ENCODE results near the gene MPP2.
"Not testable (repeated sequence)": the region's sequence is repeated elsewhere in the genome, so short reads cannot be mapped to it uniquely, and the experiment has no call there.

MPP2 gene, protein sequence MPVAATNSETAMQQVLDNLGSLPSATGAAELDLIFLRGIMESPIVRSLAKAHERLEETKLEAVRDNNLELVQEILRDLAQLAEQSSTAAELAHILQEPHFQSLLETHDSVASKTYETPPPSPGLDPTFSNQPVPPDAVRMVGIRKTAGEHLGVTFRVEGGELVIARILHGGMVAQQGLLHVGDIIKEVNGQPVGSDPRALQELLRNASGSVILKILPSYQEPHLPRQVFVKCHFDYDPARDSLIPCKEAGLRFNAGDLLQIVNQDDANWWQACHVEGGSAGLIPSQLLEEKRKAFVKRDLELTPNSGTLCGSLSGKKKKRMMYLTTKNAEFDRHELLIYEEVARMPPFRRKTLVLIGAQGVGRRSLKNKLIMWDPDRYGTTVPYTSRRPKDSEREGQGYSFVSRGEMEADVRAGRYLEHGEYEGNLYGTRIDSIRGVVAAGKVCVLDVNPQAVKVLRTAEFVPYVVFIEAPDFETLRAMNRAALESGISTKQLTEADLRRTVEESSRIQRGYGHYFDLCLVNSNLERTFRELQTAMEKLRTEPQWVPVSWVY

DNA sequence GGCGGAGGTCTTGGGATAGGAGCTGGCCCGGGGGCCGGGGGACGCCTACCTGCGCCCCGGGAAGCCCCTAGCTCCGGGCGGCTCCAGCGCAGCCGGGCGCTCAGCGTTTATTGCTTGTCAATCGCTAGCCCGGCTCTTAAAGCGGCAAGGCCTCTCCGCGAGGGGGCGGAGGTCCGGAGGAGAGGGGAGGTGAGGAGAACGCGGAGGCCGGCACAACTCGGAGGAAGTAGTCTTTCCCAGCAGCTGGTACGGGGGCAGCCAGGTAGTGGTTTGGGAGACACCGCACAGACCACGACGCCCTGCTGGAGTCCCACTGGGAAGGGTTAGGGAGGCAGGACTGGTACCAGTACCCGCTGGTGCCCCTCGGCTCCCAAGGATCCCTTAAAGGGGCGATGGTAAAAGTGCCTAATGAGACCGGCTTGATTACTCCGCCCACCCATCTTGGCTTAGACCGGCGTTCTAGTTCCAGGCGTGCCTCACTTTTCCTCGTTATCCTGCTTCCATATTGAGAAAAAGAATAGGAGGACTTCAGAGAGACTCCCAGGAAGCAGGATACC lies at the start of gene MPP2:
Gene MPP2, minus strand, starts transcription at position 112 of the 557 bp plus-strand sequence. CDS start 3,076 bp downstream, outside the sequence.
- DNase-seq, result peak; percentile 70

DNA sequence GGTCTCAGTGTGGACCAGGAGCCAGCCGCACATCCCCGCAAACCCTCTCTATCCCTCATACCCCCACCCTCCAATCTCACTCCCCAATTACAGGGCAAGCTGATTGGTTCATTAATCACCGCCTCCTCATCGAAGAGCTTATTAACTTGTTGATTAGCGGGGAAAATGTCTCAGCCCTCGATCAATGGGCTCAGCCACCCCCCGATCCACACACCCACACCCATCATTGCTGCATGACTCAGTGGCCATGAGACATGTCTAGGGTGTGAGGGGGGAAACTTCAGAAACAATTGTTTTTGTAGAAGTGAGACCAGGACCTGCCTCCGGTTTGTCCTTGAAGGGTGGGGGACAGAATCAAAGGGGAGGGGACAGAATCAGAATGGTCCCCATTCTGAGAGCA lies 48.9 kb upstream of the MPP2 start:
- DNase-seq, result no peak

DNA sequence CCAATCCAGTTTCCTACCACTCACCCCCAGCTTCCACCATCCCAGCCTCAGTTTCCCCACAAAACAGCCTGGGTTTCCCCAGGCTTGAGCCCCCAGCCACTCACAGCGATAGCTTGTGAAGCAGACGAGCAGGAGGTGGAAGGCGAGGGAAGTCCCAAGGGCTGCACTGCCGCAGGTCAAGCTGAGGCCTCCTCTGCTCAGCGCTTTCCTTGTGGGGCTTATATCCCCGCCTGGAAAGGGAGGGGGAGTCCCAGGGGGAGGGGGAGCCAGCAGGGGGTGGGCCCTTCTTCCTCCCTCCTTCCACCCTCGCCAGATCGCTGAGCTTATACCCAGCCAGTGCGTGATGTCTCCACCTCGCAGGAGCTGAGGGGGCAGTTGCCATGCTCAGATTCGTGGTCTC lies 46.4 kb upstream of the MPP2 start, which contains the start of gene PYY:
Gene PYY, minus strand, starts transcription at position 195 of the 400 bp plus-strand sequence. CDS start 457 bp downstream, outside the sequence.
- no peak for DNase-seq

DNA sequence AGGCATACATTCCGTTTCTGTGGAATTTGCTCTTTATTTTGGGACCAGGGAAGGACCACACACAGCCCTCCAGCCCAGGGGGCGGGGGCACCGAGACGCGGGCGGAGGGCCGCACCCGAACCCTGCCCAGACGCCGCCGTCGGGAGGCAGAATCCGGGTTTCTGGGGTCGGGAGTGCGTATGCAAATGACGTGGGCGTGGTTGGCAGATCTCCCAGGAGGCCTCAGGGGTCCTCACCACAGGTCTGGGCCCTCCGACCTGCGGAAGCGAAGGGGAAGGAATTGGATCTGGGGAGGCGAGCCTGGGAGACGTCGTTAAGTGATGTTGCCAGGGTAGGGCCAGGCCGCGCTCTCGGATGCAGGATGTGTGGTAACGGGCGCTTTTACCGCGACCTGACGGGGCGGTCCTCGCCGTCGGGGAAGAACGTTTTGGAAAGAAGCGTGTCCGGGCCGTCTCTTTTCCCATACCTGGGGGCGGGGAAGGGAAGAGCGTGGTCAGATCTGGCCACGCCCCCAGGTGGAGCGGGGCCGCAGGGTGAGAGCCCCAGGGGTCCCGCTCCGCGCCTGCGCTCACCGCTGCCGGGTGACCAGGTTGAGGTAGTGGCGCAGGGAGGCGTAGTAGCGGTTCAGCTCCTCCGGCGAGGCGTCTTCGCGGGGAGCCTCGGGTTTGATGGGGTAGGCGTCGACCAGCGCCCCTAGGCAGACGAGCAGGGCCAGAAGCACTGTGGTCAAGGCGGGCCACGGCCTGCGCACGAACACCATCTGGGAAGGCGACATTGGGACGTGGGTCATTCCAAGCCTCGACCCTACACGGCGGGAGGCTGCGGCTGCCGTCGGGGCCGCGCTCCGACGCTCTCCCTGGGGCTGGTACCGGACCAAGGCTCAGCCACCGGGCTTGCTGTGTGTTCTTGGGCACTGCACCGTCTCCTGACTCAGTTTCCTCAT lies 45.7 kb upstream of the MPP2 start:
- no peak for DNase-seq

DNA sequence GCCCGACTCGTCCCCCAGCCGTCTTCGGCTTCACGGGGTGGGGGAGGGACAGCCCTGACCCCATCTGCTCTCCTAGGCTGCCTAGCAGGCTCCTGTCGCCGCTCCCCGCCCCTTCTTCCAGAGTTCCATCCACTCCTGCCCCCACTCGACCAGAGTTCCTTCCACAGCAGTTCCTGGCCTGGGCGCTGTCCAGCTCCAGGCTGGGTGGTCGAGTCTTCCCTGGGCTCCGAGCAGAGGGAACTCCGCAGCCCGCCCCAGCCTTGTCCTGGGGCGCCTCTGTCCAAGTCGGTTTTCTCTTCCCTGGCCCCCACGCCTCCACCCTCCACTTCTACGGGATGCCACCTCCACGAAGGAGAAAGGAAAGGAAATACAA lies 45.0 kb upstream of the MPP2 start:
- no peak for DNase-seq

DNA sequence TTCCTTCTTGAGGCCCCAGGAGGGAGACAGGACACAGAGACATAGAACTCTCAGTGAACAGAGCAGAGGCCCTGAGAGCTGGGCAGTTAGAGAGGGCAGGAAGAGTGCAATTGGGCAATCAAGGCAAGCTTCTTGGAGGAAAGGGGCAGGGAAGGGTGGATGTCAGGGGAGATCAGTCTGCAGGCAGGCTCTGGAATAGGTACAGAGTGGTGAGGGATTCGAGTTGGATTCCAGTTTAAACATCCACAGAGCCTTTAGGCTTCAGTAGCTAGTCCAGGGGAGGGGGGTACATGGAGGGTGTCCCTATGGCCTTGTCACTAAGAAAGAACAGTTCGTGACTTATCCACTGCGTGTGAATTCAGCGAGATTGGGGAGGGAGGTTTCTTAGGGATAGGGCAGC lies 44.4 kb upstream of the MPP2 start:
- DNase-seq, result no peak

DNA sequence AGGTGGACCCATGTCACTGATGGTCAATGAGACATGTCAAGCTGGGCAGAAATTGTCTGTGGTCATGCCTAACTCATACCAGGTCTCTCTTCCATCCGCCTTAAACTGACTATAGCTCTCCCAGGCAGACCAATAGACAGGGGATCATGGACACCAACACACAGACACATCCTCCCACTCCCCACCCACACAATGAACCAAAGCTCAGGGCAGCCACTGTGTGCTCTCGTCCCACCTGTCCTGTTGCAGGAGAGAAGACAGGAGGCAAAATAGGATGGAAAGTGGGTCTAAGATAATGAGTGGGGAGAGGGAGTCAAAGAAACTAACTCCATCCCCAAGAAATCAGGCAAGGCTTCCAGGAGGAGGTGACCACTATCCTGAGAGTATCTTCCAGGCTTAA lies 43.2 kb upstream of the MPP2 start:
- no peak for DNase-seq

DNA sequence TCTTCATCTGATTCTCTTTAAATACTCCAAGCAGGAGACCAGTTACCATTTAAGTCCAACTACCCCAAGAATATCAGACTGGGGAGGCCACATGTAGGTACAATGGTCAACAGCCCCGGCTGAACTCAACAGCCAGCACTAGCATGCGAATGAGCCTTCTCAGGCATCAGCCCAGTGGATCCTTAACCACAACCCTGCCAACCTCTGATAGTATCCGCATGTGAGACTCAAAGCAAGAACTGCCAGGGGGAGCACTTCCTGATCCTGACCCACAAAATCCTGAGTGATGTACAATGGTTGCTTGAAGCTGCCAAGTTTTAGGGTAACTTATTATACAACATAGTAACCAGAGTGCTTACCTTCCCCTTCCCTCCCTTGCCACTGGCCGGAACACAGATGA lies 42.4 kb upstream of the MPP2 start:
- no peak for DNase-seq

DNA sequence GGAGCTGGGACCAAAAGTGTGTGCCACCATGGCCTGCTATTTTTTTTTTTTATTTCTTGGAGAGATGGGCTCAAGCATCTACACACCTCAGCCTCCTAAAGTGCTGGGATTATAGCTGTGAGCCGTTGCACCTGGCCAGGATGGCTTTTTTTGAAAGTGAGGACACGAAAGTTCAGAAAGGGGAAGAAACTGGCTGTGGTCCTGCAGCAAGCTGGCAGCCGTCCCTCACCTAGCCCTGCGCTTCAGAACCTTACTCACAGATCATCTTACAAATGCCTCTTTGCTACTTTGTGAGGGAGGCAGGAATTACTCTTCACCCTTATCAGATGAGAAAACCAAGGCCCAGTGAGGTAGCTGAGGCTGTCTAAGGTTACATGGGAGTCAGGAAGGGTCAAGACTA lies 39.4 kb upstream of the MPP2 start:
- DNase-seq, result no peak

DNA sequence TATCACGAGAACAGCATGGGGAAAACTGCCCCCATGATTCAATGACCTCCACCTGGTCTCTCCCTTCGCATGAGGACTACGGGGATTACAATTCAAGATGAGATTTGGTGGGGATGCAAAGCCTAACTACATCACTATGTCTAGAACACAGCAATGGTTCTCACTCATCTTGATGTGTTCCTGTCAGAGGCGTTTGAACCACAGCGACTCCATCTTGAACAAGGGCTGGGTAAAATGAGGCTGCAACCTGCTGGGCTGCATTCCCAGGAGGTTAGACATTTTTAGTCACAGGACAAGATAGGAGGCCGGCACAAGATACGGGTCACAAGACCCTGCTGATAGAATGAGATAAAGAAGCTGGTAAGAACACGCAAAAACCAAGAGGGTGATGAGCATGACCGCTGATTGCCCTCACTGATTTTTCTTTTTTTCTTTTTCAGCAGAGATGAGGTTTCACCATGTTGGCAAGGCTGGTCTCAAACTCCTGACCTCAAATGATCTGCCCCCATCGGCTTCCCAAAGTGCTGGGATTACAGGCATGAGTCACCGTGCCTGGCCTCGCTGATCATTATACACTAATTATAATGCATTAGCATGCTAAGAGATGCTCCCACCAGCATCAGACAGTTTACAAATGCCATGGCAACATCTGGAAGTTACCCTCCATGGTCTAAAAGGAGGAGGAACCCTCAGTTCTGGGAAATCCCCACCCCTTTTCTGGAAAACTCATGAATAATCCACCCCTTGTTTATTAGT lies 37.9 kb upstream of the MPP2 start:
- DNase-seq, result no peak

DNA sequence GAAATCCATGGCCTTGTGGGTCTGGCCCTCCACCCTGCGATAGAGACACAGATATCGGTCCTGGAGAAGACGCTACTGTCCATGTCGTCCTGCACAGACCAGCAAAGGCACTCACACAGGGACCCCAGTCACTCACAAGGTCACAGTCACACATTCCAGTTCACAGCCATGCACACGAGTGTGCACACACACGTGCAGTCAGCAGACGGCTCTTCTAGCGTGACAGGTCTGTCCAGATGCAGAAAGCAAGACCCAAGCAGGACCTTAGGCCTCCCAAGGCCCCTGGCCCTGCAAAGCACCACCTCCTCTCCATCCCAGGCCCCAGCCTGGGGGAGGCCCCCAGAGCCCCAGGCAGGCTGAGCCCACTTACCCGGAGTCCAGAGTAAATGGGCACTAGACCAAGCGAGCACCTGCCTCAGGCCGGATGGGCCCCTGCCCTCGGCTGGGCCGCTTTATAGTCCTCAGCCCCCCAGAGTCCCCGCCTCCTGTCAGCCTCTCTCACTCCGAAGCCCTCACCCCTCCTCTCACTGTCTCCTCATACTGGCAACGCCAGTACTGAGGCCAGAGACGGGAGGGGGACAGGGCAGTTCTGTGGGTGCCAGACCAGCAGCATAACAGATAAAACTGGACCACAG lies 34.8 kb upstream of the MPP2 start, which contains the start of gene PPY:
Gene PPY, minus strand, starts transcription at position 426 of the 635 bp plus-strand sequence. CDS start 822 bp downstream, outside the sequence.
- DNase-seq, result no peak

DNA sequence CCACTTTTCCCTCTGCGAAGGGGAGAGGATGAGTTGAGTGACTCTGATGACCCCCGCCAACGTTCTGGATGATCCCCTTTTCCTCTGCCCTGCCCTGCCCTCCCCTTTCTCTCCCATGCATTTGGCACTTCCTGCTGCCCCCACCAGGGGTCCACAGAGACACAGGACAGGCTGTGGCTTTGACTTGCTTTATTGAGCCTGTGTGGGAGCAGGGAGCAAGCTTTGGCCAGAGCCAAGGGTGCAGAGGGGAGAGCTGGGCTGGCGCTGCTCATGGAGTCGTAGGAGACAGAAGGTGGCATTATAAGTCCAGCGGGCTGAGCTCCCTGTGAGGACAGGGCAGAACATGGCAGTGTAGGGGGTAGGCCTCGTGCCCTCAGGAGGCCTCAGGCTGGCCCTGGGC lies 33.3 kb upstream of the MPP2 start:
- DNase-seq, result no peak

DNA sequence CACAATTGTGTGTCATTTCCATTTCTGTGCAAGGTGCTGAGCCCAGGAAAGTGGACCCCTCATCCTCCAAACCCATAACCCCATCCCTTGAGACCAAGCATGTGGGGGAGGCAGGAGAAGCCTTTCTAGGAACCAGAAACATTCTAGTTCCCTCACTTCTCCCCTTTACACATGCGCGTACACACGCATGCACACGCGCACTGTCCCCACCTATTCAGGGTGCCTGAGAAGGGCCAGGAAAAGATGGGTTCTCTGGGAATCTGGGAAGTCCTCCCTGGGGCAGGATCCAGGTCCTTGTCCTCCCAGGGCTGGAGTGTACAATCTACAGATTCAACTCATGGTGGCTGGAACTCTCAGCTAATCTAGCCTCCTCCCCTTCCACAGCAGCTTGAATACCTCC lies 32.5 kb upstream of the MPP2 start:
- no peak for DNase-seq

DNA sequence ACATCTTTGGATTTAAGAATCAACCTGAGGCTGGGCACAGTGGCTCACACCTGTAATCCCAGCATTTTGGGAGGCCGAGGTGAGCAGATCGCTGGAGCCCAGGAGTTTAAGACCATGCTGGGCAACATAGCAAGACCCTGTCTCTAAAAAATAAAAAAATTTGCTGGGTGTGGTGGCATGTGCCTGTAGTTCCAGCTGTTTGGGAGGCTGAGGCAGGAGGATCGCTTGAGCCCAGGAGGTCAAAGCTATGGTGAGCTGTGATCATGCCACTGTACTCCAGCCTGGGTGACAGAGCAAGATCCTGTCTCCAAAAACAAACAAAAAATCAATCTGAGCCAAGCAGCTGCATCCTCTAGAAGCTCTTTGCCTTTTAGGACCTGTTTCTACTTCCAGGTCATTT lies 32.1 kb upstream of the MPP2 start:
- not testable (repeated sequence) for DNase-seq

DNA sequence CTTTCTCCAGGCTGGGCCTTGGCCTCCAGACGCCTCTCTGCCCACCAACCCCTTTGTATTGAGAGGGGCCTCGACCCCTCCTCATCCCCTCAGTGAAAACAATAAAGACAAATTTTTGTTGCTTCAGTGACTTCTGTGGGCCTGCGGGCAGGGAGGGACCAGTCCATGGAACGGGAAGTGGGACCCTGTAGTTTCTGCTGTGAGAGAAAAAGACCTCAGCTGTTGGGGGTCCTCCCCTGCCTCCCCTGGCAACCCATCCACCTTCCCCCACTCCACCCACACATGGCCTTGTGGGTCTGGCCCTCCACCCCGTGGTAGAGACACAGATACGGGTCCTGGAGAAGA lies 31.5 kb upstream of the MPP2 start:
- no peak for DNase-seq

DNA sequence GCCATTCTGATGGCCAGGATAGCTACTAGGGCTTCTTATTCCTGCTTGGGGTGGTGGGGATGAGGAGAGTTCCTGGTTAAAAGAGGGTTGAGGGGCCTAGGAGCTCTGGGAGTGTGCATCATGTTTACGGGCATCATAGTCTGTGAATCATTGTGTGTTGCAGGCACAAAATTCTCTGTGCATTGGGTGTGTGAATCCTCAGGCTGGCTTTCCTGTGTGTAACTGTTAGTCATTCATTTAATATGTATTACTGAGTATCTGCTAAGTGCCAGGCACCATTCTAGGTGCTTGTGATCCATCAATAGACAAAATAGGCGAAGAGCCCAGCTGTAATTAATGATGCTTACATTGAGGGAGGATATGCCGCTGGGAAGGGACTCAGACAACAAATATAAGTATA lies 29.1 kb upstream of the MPP2 start:
- no peak for DNase-seq

DNA sequence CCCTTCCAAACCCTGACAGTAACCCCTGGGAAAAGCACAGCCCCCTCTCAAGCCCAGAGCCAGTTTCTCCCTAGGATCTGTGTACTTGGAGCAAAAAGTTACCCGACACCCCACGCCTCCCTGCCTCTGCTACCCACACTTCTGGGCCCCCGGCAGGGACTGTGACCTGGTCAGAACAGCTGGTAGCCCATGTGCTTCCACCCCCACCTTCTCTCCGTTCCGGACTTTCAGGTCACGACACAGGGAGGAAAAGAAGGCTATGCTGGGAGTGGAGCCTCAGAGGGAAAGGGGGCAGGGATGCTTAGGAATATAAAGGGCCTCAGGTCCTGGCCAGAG lies 28.6 kb upstream of the MPP2 start:
- no peak for DNase-seq

DNA sequence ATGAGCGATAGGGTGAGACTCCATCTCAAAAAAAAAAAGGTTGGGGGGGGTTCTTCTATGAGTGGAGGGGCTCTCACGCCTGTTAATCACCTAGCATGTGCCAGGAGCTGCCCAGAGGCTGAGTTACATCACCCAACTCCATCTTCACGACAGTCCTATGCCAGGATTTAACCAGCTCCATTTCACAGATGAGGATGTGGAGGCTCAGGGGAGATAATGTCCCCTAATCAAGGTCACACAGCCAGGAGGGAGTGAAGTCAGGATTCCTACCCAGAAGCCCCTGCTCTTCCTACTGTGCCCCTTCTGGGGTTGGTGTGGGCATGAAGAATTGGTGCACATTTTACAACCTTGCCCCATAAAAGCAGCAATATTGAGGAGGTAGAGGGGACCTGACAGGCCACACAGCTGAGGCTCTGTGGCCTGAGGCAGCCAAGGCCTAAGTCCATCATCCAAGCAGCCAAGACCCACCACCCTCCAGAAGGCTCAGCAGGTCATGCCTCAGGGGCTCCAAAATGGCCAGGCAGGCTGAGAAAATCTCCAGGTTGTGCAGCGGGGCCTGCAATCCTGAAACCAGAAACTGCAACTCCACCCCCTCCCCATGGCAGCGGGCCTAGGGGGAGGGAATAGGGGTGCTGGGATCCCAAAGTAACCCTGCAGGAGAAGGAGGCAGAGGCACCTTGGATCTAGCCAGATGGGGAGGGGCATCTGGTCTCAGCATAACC lies 28.0 kb upstream of the MPP2 start:
- no peak for DNase-seq

DNA sequence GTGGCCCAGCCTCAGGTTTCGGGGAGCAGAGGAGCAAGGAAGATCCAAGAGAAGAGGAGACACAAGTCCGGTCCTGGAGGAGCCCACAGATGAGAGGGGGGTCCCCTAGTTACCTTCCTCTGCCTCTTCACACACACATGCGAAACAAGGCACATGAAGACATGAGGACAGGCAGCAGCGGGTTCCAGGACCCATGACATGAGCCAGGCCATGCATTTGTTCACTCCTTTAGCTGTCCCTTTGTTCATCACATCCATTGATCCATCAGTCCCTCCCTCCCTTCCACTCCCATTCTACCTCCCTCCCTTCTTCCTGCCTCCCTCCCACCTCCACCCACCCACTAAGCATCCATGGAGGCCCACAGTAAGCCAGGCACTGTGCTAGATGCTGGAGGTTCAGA lies 25.6 kb upstream of the MPP2 start:
- DNase-seq, result no peak

DNA sequence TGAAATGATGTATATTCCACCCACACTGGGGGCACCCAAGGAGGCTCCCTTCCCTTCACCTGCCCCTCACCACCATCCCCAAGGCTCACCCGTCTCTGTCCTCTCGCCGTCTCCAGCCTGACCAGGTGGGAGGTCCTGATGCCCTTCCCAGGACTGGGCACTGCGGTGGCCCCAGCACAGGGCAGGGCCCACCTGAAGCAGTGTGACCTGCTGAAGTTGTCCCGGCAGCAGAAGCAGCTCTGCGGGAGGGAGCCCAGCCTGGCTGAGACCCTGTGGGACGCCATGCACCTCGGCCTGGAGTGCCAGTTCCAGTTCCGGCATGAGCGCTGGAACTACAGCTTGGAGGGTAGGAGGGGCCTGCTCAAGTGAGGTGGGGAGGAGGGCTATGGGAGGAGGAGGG lies 25.0 kb upstream of the MPP2 start:
- no peak for DNase-seq

DNA sequence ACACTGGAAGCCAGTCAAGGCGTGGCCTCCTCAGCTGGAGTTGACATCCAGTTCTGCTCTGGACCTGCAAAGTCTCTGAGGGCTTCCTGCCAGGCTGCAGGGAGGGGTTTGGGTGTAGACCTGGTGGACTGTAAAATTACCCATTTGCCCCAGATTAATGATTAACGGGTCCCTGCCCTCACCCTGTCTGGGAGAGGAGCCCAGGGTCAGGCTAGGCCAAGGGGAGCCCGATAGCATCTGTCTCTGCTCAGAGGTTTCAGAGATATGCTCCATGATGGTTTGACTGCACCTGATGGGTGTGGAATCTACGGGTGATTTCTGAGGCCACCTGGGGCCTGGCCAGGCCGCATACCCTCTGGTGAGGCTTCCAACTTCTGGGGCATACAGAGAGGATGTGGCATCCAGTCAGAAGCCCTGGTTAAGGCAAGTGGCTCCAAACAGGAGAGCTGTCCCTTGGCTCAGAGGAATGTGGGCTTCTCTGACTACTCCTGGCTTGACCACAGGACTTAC lies 23.8 kb upstream of the MPP2 start:
- DNase-seq, result no peak

All from CD4-positive, alpha-beta T cell treated with Interleukin-17A for 4 hours (primary cell).